HepG2 (cell line): ENCODE measurements around the gene THRSP. TPM values are rescaled to one million over a fixed set of nuclear protein-coding genes. Genes with fewer than 3 reads are reported as not detected.

Experiments
- SAP130 ChIP-seq: IDR thresholded peaks from 2 replicates; pipeline ENCODE4 v1.6.1; 2016; ENCODE audit warnings: low read depth
- ZBTB8A ChIP-seq: sonication (generic); formaldehyde crosslinking; IDR thresholded peaks from 2 replicates; pipeline ENCODE4 v1.4.0; 2020; ENCODE audit warnings: mild to moderate bottlenecking, low read depth, missing genetic modification reagents, borderline replicate concordance
- ZNF446 ChIP-seq: sonication (generic); formaldehyde crosslinking; IDR thresholded peaks from 2 replicates; pipeline ENCODE4 v1.5.0; 2020; ENCODE audit warnings: mild to moderate bottlenecking, missing genetic modification reagents
- polyA plus RNA-seq, 8 experiments: library from polyadenylated mRNA; depleted of rRNA in 3 of 8; stranded (reverse) in 7 of 8; unstranded in 1 of 8; fragments of >200 nt; fragmentation: Illumina TruSeq in 4 of 8; extraction: Trizol in 4 of 8; gene quantifications; 2 replicates each; pipeline versions ENCODE4 v1.2.1 to v1.2.3, GENCODE V29; 2011 to 2016; ENCODE audit warnings: low read depth in 4 of 8, missing spikeins in 1 of 8, mixed read lengths in 1 of 8; ENCODE audit not compliant: insufficient read depth in 1 of 8
- total RNA-seq, 5 experiments: library from RNA; depleted of rRNA; stranded (reverse); fragments of >200 nt; fragmentation: Illumina TruSeq; extraction: Trizol; gene quantifications; 2 replicates each; pipeline ENCODE4 v1.2.3, GENCODE V29; 2016; ENCODE audit warnings: low read depth in 1 of 5
- TF ChIP-seq, protein P1 (sequence below): sonication (generic); formaldehyde crosslinking; conservative IDR thresholded peaks from 2 replicates; pipeline ENCODE4 v1.8.0; 2022; ENCODE audit warnings: mild to moderate bottlenecking, moderate library complexity, missing genetic modification reagents
- TF ChIP-seq, protein P2 (sequence below): sonication (generic); formaldehyde crosslinking; IDR thresholded peaks from 2 replicates; pipeline ENCODE4 v1.5.0; 2020; ENCODE audit warnings: mild to moderate bottlenecking, missing genetic modification reagents
- TF ChIP-seq, protein P3 (sequence below): sonication (generic); formaldehyde crosslinking; IDR thresholded peaks from 2 replicates; pipeline ENCODE4 v1.5.1; 2020; ENCODE audit warnings: mild to moderate bottlenecking, missing genetic modification reagents

THRSP gene
- total and polyA plus RNA-seq, 2 of the 13 experiments (the other 11 are each of a cell fraction or from before 2014, with no cell fraction given): 0.13 to 0.58 TPM

DNA sequence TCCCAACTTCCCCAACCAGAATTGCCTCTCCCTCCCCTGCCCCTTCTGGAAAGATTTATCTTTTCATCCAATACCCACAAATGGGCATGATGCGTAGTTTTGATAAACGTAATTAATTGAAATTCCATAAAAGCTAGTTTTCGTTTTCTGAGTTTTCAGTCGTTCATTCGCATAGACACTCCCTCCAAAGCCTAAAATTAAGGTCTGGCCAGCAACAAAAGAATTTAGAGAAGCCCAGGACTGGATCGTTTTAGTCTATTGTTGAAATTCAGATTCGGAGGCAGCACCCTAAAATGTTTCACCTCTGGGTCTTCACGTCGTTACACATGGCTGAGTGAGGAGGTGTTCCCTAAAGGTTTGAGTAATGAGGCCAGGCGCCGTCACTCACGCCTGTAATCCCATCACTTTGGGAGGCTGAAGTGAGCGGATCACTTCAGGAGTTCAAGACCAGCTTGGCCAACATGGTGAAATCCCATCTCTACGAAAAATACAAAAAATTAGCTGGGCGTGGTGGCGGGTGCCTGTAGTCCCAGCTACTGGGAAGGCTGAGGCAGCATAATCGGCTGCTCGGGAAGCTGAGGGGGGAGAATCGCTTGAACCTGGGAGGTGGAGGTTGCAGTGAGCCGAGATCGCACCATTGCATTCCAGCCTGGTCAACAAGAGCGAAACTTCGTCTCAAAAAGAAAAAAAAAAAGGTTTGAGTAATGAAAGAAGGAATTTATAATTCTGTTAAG, 16.6 kb downstream of the THRSP start (continued):
- TF ChIP-seq ZNF446 (CRISPR knock-in tag): 0 out of 2 replicates have a peak, but pooled peaks have one; percentile 32
- TF ChIP-seq, protein P1, sequence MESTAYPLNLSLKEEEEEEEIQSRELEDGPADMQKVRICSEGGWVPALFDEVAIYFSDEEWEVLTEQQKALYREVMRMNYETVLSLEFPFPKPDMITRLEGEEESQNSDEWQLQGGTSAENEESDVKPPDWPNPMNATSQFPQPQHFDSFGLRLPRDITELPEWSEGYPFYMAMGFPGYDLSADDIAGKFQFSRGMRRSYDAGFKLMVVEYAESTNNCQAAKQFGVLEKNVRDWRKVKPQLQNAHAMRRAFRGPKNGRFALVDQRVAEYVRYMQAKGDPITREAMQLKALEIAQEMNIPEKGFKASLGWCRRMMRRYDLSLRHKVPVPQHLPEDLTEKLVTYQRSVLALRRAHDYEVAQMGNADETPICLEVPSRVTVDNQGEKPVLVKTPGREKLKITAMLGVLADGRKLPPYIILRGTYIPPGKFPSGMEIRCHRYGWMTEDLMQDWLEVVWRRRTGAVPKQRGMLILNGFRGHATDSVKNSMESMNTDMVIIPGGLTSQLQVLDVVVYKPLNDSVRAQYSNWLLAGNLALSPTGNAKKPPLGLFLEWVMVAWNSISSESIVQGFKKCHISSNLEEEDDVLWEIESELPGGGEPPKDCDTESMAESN (CRISPR knock-in tag): 0 out of 2 replicates have a peak, but pooled peaks have one; percentile 22
- TF ChIP-seq, protein P2, sequence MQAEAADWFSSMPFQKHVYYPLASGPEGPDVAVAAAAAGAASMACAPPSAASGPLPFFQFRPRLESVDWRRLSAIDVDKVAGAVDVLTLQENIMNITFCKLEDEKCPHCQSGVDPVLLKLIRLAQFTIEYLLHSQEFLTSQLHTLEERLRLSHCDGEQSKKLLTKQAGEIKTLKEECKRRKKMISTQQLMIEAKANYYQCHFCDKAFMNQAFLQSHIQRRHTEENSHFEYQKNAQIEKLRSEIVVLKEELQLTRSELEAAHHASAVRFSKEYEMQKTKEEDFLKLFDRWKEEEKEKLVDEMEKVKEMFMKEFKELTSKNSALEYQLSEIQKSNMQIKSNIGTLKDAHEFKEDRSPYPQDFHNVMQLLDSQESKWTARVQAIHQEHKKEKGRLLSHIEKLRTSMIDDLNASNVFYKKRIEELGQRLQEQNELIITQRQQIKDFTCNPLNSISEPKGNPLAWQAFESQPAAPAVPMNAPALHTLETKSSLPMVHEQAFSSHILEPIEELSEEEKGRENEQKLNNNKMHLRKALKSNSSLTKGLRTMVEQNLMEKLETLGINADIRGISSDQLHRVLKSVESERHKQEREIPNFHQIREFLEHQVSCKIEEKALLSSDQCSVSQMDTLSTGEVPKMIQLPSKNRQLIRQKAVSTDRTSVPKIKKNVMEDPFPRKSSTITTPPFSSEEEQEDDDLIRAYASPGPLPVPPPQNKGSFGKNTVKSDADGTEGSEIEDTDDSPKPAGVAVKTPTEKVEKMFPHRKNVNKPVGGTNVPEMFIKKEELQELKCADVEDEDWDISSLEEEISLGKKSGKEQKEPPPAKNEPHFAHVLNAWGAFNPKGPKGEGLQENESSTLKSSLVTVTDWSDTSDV (CRISPR knock-in tag): no peak
- 0 out of 2 replicates have a peak, but pooled peaks have one; percentile 5 for TF ChIP-seq SAP130
- 0 out of 2 replicates have a peak, but pooled peaks have one; percentile 8 for TF ChIP-seq ZBTB8A (CRISPR knock-in tag)
- TF ChIP-seq, protein P3, sequence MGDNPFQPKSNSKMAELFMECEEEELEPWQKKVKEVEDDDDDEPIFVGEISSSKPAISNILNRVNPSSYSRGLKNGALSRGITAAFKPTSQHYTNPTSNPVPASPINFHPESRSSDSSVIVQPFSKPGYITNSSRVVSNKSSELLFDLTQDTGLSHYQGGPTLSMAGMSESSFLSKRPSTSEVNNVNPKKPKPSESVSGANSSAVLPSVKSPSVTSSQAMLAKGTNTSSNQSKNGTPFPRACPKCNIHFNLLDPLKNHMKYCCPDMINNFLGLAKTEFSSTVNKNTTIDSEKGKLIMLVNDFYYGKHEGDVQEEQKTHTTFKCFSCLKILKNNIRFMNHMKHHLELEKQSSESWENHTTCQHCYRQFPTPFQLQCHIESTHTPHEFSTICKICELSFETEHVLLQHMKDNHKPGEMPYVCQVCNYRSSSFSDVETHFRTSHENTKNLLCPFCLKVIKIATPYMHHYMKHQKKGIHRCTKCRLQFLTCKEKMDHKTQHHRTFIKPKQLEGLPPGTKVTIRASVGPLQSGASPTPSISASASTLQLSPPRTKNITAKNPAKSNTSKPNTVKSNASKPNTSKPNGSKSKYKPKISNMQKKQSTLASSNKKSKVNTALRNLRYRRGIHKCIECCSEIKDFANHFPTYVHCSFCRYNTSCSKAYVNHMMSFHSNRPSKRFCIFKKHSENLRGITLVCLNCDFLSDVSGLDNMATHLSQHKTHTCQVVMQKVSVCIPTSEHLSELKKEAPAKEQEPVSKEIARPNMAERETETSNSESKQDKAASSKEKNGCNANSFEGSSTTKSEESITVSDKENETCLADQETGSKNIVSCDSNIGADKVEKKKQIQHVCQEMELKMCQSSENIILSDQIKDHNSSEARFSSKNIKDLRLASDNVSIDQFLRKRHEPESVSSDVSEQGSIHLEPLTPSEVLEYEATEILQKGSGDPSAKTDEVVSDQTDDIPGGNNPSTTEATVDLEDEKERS (CRISPR knock-in tag): peak; percentile 5; the same call in 1 of the 2 replicates
- TF ChIP-seq, all 625 proteins: peak for 18
